ENCODE measurements around the gene PAGE4. TPM values are rescaled to one million over a fixed set of nuclear protein-coding genes. Genes with fewer than 3 reads are reported as not detected.

Gene PAGE4
- total RNA-seq, 1 donor: not detected

GRCh38 chrX:49878834-49879655, 49.9 kb downstream of the PAGE4 start, which contains the start of gene USP27X:
Gene USP27X, plus strand, starts transcription at chrX:49879484. Its CDS starts 824 bp downstream, at chrX:49880308.
- peak within 1 kb of the TSS; percentile 67 for H3K4me3 ChIP-seq (ENCODE audit: low read depth, low read length)
- peak; percentile 52 for TF ChIP-seq CTCF (IDR thresholded peaks at IDR 0.05; ENCODE audit: insufficient read depth, low read depth, low read length)
- DNase-seq (ENCODE audit: low read depth): peak; percentile 80

GRCh38 chrX:49879656-49880277, 50.7 kb downstream of the PAGE4 start:
- peak overlapping the region; percentile 67 for H3K4me3 ChIP-seq (ENCODE audit: low read depth, low read length)
- no peak for TF ChIP-seq CTCF (IDR thresholded peaks at IDR 0.05; ENCODE audit: insufficient read depth, low read depth, low read length)
- DNase-seq (ENCODE audit: low read depth): no peak

GRCh38 chrX:49880668-49881067, 51.6 kb downstream of the PAGE4 start:
- TF ChIP-seq CTCF (IDR thresholded peaks at IDR 0.05; ENCODE audit: insufficient read depth, low read depth, low read length): no peak
- DNase-seq (ENCODE audit: low read depth): no peak
- H3K4me3 ChIP-seq (ENCODE audit: low read depth, low read length): no peak overlapping the region

Other genes with a start within 250 kb of the PAGE4 start
- not detected in 2 replicates for gene GAGE12H, start 249.4 kb upstream of the PAGE4 start, total RNA-seq
- not detected in 2 replicates for gene GAGE2A, start 239.8 kb upstream of the PAGE4 start, total RNA-seq
- not detected in 2 replicates for gene GAGE1, start 230.3 kb upstream of the PAGE4 start, total RNA-seq
- gene PAGE1, start 133.3 kb upstream of the PAGE4 start, total RNA-seq: not detected in 2 replicates
- gene USP27X, start 50.2 kb downstream of the PAGE4 start, total RNA-seq: 2.6 TPM in 2 replicates
- 9.0 and 12.5 TPM in 2 replicates for gene CLCN5, start 93.3 kb downstream of the PAGE4 start, total RNA-seq